GM12878 (cell line): Measurements from ENCODE around the gene PFKM. TPM values are rescaled to one million over a fixed set of nuclear protein-coding genes. Genes with fewer than 3 reads are reported as not detected.

ENCODE experiments used
- CHD1 ChIP-seq: IDR thresholded peaks from 2 replicates; pipeline ENCODE4 v1.6.1; 2012; ENCODE audit warnings: low read depth, low read length, improper control_type of control experiment
- CTCF ChIP-seq, 3 experiments: IDR thresholded peaks in 2 of 3; conservative IDR thresholded peaks in 1 of 3; 2 replicates each; pipeline ENCODE4 v1.5.1; 2011; ENCODE audit warnings: low read depth in 3 of 3, low read length in 3 of 3, mild to moderate bottlenecking in 3 of 3, control low read depth in 2 of 3, moderate library complexity in 2 of 3, inconsistent platforms in 1 of 3, mixed read lengths in 1 of 3; ENCODE audit not compliant: control insufficient read depth in 2 of 3, insufficient read depth in 1 of 3; ENCODE audit errors: extremely low read depth in 1 of 3
- HDAC2 ChIP-seq: fragments of 200-600 bp; sonication (generic); IDR thresholded peaks from 2 replicates; pipeline ENCODE4 v1.6.1; 2017
- IRF5 ChIP-seq: fragments of 450-650 bp; IDR thresholded peaks from 2 replicates; pipeline ENCODE4 v1.6.1; 2017; ENCODE audit warnings: borderline replicate concordance
- MTA3 ChIP-seq: IDR thresholded peaks from 2 replicates; pipeline ENCODE4 v1.6.1; 2012; ENCODE audit warnings: low read length, inconsistent platforms, borderline replicate concordance
- NR2F1 ChIP-seq: fragments of 450-650 bp; conservative IDR thresholded peaks from 2 replicates; pipeline ENCODE4 v1.6.1; 2017; ENCODE audit warnings: mild to moderate bottlenecking
- PBX3 ChIP-seq: IDR thresholded peaks from 2 replicates; pipeline ENCODE4 v1.6.1; 2011; ENCODE audit warnings: mild to moderate bottlenecking, low read depth, low read length, moderate library complexity; ENCODE audit not compliant: insufficient replicate concordance
- PKNOX1 ChIP-seq: fragments of 450-650 bp; IDR thresholded peaks from 2 replicates; pipeline ENCODE4 v1.6.1; 2016; ENCODE audit warnings: mild to moderate bottlenecking
- SPI1 ChIP-seq: IDR thresholded peaks from 2 replicates; pipeline ENCODE4 v1.6.1; 2011; ENCODE audit warnings: low read depth, mild to moderate bottlenecking, low read length, moderate library complexity, borderline replicate concordance; ENCODE audit not compliant: insufficient read depth
- USF1 ChIP-seq: IDR thresholded peaks from 2 replicates; pipeline ENCODE4 v1.6.1; 2011; ENCODE audit warnings: borderline replicate concordance, low read depth, mild to moderate bottlenecking, moderate library complexity, mixed read lengths, low read length; ENCODE audit not compliant: insufficient read depth; ENCODE audit errors: extremely low read length
- polyA plus RNA-seq, 11 experiments: library from polyadenylated mRNA; depleted of rRNA in 4 of 11; unstranded in 6 of 11; stranded (reverse) in 5 of 11; fragments of >200 nt; fragmentation: Nextera tagmentation in 4 of 11; fragmentation: Illumina TruSeq in 1 of 11; extraction: Ambion mirVana in 4 of 11; extraction: Trizol in 1 of 11; gene quantifications; 1 replicate in 1 of 11; 2 replicates in 10 of 11; pipeline versions ENCODE4 v1.2.1 to v1.2.3, GENCODE V29; 2011 to 2016; ENCODE audit warnings: inconsistent platforms in 2 of 11, missing spikeins in 2 of 11, low read depth in 1 of 11
- total RNA-seq, 4 experiments: library from RNA; depleted of rRNA in 3 of 4; stranded (reverse); fragments of >200 nt in 3 of 4; fragmentation: Illumina TruSeq in 1 of 4; extraction: Trizol in 1 of 4; gene quantifications; 2 replicates each; pipeline versions ENCODE4 v1.2.1 to v1.2.3, GENCODE V29; 2013 to 2021

PFKM gene
- total and polyA plus RNA-seq, 10 of the 15 experiments (the other 5 are each of a cell fraction or from before 2014, with no cell fraction given), result 27.6 to 80.0 (median 55.8) TPM

- TF ChIP-seq SPI1 (no peak), PBX3 (no peak), IRF5 (no peak), PKNOX1 (0 out of 2 replicates have a peak, but pooled peaks have one; percentile 24), NR2F1 (no peak), USF1 (no peak), CHD1 (no peak), CTCF (IDR thresholded peaks at IDR 0.05 in 2 of 3, conservative IDR thresholded peaks at IDR 0.05 in 1 of 3; ENCODE audit: control insufficient read depth in 2 of 3, extremely low read depth in 1 of 3, insufficient read depth in 1 of 3, low read depth in 3 of 3, low read length in 3 of 3) (peak; percentile 89 to 94 (median 93)), HDAC2 (no peak), MTA3 (no peak)
- TF ChIP-seq, all 136 proteins: peak for 5
Measured at GRCh38 chr12:48165089-48165981, 46.2 kb downstream of the PFKM start (continued).
